ENCODE data around the gene POLR2L. TPM values are rescaled to one million over a fixed set of nuclear protein-coding genes. Genes with fewer than 3 reads are reported as not detected.

The POLR2L gene
- total RNA-seq, 1 experiment from 2014 or later = 673 TPM

- ChIA-PET POLR2A (interaction anchor here (0.6 to 0.7 kb wide), 2 partner anchors 16 to 206 kb away, joined by 3 read pairs; no protein-coding TSS in a partner anchor), CTCF (interaction anchor here (0.8 kb wide), 2 partner anchors 50 to 207 kb away, joined by 4 to 13 read pairs; no protein-coding TSS in a partner anchor)
- TF ChIP-seq, protein P1, sequence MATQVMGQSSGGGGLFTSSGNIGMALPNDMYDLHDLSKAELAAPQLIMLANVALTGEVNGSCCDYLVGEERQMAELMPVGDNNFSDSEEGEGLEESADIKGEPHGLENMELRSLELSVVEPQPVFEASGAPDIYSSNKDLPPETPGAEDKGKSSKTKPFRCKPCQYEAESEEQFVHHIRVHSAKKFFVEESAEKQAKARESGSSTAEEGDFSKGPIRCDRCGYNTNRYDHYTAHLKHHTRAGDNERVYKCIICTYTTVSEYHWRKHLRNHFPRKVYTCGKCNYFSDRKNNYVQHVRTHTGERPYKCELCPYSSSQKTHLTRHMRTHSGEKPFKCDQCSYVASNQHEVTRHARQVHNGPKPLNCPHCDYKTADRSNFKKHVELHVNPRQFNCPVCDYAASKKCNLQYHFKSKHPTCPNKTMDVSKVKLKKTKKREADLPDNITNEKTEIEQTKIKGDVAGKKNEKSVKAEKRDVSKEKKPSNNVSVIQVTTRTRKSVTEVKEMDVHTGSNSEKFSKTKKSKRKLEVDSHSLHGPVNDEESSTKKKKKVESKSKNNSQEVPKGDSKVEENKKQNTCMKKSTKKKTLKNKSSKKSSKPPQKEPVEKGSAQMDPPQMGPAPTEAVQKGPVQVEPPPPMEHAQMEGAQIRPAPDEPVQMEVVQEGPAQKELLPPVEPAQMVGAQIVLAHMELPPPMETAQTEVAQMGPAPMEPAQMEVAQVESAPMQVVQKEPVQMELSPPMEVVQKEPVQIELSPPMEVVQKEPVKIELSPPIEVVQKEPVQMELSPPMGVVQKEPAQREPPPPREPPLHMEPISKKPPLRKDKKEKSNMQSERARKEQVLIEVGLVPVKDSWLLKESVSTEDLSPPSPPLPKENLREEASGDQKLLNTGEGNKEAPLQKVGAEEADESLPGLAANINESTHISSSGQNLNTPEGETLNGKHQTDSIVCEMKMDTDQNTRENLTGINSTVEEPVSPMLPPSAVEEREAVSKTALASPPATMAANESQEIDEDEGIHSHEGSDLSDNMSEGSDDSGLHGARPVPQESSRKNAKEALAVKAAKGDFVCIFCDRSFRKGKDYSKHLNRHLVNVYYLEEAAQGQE (IDR thresholded peaks at IDR 0.05; ENCODE audit: insufficient read depth in 1 of 2, low read depth in 2 of 2, low read length in 1 of 2) = no peak
- peak; percentile 39; the same call in 1 of the 2 replicates for TF ChIP-seq CTCF (IDR thresholded peaks at IDR 0.05)
- peak; percentile 79; the same call in 1 of the 2 replicates for TF ChIP-seq POLR2AphosphoS5 (IDR thresholded peaks at IDR 0.05; ENCODE audit: low read depth, low read length)
- in situ Hi-C loops (cut with HindIII; ENCODE audit: low pct_unique_long_range_greater_than_20kb, low sequenced_read_pairs) = no loop called here
- H3K27me3 ChIP-seq (ENCODE audit: control insufficient read depth, insufficient read depth, low read length) = no peaks in the 10 kb centered on the region
- peak overlapping the region; percentile 97 for H3K27ac ChIP-seq (ENCODE audit: low read length)
- H3K4me1 ChIP-seq (ENCODE audit: control insufficient read depth, insufficient read depth, low read length) = peaks cover 68% of the 10 kb centered on the region
- peak overlapping the region; percentile 85 to 96 for H3K4me3 ChIP-seq (ENCODE audit: low read depth in 2 of 2, low read length in 2 of 2)
- no peaks in the 10 kb centered on the region for H3K9me3 ChIP-seq (ENCODE audit: control insufficient read depth, insufficient read depth, low read depth, low read length)
- BruUV-seq (replicated peaks) = TSS peak; percentile 41
- ATAC-seq = peak; percentile 56
- intact Hi-C loops (cut with micrococcal nuclease; ENCODE audit: unreplicated experiment) = no loop called here
- no peak for DNase-seq (ENCODE audit: low read depth, low spot score)
- H3K36me3 ChIP-seq (ENCODE audit: control insufficient read depth, insufficient read depth, low read length) = no peaks in the 10 kb centered on the region; the same call in 1 of the 2 replicates
These were observed 1.7 kb upstream of the POLR2L start for GRCh38 chr11:843818-844692.

DNA sequence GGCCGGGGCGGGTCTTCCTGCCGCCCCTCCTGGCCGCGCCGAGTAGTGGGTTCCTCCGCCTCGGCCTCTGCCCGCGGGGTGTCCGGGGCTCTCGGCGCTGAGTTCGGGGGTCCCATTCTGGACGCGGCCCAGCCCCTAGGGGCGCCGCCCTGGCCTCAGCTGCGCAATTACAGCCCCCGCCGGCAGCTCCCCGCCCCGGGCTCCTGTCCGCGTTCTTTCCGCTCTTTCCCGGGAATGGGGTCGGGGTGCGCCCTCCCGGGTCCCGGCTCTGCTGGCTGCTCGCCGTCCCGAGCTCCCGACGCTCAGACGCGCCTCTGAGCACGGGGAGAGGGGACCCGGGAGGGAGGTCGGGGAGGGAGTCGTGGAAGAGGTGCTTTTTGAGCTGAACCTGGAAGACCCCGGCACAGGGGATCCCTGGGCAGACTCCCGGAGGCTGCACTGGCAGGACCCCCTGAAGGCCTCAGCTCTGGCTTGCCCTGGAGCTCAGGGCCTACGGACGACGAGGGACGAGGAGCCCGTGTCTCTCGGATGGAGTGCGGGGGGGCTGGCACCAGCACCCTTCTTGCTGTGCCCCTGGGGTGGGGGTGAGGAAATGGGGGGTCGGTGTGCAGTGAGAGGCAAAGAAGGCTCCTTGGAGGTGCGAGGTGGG is 881 bp upstream of the POLR2L start:
- intact Hi-C loops (cut with micrococcal nuclease; ENCODE audit: unreplicated experiment) = no loop called here
- Histone ChIP-seq H3K27ac (ENCODE audit: low read length) (peak overlapping the region; percentile 97), H3K27me3 (ENCODE audit: control insufficient read depth, insufficient read depth, low read length) (no peaks in the 10 kb centered on the region), H3K36me3 (ENCODE audit: control insufficient read depth, insufficient read depth, low read length) (no peaks in the 10 kb centered on the region; the same call in 1 of the 2 replicates), H3K9me3 (ENCODE audit: control insufficient read depth, insufficient read depth, low read depth, low read length) (no peaks in the 10 kb centered on the region), H3K4me1 (ENCODE audit: control insufficient read depth, insufficient read depth, low read length) (peaks cover 71% of the 10 kb centered on the region), H3K4me3 (ENCODE audit: low read depth in 2 of 2, low read length in 2 of 2) (peak overlapping the region; percentile 85 to 96)
- no peak for DNase-seq (ENCODE audit: low read depth, low spot score)
- in situ Hi-C loops (cut with HindIII; ENCODE audit: low pct_unique_long_range_greater_than_20kb, low sequenced_read_pairs) = no loop called here
- TF ChIP-seq CTCF (IDR thresholded peaks at IDR 0.05) = peak; percentile 49
- TF ChIP-seq, protein P1 (IDR thresholded peaks at IDR 0.05; ENCODE audit: insufficient read depth in 1 of 2, low read depth in 2 of 2, low read length in 1 of 2) = no peak
- TF ChIP-seq POLR2AphosphoS5 (IDR thresholded peaks at IDR 0.05; ENCODE audit: low read depth, low read length) = 0 out of 2 replicates have a peak, but pooled peaks have one; percentile 2
- POLR2A ChIA-PET = interaction anchor here (0.6 to 0.7 kb wide), 3 partner anchors 208 to 277 kb away, joined by 3 to 5 read pairs (median 3); no protein-coding TSS in a partner anchor
- CTCF ChIA-PET = interaction anchor here (0.8 kb wide), 1 partner anchor 208 kb away, joined by 4 read pairs; no protein-coding TSS in a partner anchor
- no peak for ATAC-seq
- BruUV-seq (replicated peaks) = no TSS peak
